Astrocyte of the spinal cord (primary cell): ENCODE measurements around the gene MAP2K4.

Experiments
- DNase-seq: peaks from one replicate; pipeline ENCODE4 v3.0.0; 2011; ENCODE audit warnings: low read depth, low spot score
- H3K4me3 ChIP-seq: 2 replicates; pipeline ENCODE4 v1.5.1; 2011; ENCODE audit warnings: low read depth, mild to moderate bottlenecking, low read length, moderate library complexity
- in situ Hi-C: cut with HindIII; loops from 2 replicates; pipeline ENCODE4 v1.10.0; 2017; ENCODE audit warnings: low sequenced_read_pairs
- TF ChIP-seq, protein P1 (sequence below): IDR thresholded peaks from 2 replicates; pipeline ENCODE4 v1.5.1; 2012; ENCODE audit warnings: low read depth, mild to moderate bottlenecking, low read length, inconsistent platforms

The MAP2K4 gene

DNA sequence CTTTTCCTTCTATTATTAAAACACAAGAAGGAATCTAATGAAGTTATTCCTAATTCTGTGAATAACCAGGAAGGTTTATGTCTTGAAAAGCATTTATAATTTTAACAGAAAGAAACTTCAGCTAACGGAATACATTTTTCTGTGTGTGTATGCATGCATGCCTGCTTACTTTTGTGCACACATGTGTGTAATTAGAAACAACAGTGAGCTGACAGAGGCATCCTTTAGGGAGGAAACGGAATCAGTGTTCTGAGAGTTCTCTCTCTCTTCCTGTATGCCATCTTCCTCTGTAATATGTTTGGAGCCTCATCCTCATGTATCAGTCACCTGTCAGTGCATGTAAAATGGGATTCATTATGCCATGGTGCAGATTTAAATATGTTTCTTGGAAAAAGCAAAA is 107.0 kb downstream of the MAP2K4 start:
- TF ChIP-seq, protein P1, sequence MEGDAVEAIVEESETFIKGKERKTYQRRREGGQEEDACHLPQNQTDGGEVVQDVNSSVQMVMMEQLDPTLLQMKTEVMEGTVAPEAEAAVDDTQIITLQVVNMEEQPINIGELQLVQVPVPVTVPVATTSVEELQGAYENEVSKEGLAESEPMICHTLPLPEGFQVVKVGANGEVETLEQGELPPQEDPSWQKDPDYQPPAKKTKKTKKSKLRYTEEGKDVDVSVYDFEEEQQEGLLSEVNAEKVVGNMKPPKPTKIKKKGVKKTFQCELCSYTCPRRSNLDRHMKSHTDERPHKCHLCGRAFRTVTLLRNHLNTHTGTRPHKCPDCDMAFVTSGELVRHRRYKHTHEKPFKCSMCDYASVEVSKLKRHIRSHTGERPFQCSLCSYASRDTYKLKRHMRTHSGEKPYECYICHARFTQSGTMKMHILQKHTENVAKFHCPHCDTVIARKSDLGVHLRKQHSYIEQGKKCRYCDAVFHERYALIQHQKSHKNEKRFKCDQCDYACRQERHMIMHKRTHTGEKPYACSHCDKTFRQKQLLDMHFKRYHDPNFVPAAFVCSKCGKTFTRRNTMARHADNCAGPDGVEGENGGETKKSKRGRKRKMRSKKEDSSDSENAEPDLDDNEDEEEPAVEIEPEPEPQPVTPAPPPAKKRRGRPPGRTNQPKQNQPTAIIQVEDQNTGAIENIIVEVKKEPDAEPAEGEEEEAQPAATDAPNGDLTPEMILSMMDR = no peak
- in situ Hi-C loops = no loop called here
- no peak overlapping the region for H3K4me3 ChIP-seq
- DNase-seq = no peak

DNA sequence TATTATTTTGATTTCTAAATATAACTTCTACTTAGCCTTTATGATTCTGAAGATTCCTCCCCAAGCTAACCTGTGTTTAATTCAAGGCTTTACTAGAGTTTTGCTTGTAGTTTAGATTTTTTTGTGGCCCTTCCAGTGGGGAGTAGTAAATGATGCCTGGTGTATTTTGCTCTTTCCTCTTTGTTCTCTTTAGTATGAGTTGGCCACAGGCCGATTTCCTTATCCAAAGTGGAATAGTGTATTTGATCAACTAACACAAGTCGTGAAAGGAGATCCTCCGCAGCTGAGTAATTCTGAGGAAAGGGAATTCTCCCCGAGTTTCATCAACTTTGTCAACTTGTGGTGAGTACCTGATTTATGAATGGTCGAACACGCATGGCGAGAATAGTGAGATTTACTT is 108.3 kb downstream of the MAP2K4 start:
- TF ChIP-seq, protein P1 = no peak
- in situ Hi-C loops = no loop called here
- no peak for DNase-seq
- no peak overlapping the region for H3K4me3 ChIP-seq

DNA sequence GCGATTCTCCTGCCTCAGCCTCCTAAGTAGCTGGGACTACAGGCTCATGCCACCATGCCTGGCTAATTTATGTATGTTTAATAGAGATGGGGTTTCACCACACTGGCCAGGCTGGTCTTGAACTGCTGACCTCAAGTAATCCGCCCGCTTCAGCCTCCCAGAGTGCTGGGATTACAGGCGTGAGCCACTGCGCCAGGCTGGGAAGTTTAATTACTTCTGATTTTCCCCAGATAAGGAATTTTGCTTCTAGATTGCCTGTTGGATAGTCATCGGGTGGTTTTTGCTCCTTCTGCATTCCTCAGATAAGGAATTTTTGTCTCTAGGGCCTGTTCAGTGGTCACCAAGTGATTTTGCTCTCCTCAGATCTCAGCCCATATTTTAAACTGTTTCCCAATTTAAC is 112.5 kb downstream of the MAP2K4 start:
- TF ChIP-seq, protein P1 = no peak
- H3K4me3 ChIP-seq = no peak overlapping the region
- in situ Hi-C loops = no loop called here
- no peak for DNase-seq

DNA sequence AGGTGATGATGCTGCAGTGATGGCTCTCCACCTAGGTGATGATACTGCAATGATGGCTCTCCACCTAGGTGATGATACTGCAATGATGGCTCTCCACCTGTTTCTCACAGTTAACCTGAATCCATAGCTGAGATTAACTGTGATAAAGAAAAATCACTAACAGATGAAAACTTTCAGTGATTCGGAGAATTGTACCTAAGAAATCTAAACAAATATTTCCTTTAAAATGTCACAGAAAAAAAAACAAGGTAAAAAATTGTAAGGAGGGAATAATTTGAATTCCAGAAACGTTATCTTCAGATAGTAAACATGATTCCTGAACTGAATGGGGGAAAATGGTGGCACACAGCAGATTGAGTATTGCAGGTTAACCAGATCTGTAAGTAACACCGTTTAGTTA is 113.4 kb downstream of the MAP2K4 start:
- TF ChIP-seq, protein P1 = no peak
- H3K4me3 ChIP-seq = no peak overlapping the region
- in situ Hi-C loops = no loop called here
- DNase-seq = no peak

DNA sequence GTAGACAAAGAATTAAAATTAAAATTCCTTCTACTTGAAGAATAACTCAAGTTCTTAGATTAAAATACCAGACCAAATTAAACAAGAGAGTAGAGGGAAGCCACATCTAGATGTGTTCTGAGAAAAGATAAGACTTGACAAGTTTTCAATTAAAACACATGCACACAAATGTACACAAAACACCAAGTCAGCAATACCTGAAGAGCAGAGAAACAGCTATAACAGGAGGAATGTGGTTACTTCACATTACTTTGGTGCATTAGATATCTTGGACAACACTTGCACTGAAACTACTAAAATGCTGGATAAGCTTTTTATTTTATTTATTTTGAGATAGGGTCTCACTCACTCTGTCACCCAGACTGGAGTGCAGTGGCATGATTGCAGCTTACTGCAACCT is 113.9 kb downstream of the MAP2K4 start:
- TF ChIP-seq, protein P1 = no peak
- no peak overlapping the region for H3K4me3 ChIP-seq
- in situ Hi-C loops = no loop called here
- no peak for DNase-seq

DNA sequence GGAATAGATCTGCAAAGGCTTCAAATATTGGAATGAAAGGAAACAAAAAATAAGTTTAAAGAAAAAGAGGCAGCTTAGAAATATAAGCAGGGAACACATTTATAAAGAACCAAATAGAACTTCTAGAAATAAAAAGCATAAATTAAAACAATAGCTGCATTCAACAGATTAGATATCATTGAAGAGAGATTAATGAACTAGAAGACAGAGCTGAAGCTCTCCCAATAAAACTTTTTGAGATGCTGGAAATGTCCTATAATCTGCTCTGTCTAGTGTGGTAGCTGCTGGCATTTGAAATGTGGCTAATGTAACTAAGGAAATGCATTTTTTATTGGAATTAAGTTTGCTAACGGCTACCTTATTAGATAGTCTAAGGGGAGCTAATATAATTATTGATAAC is 115.6 kb downstream of the MAP2K4 start:
- TF ChIP-seq, protein P1 = no peak

DNA sequence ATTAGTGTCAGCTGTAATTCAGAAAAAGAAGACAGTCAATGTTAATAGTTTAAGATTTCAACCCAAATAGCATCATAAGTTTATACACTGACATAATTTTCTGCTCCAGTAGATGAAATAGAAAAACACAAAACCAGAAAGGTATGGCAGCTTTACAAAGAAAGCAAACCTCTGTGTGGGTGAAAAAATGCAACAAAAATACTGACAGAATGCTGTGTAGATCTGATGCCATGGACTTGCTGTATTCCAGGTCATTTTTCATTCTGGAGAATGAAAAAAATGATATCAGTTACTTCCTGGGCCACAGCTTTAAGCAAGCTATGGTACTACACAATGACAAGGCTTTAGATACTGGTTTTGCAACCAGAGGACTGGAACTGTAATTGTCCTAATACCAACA is 116.0 kb downstream of the MAP2K4 start:
- TF ChIP-seq, protein P1 = no peak
- DNase-seq = peak; percentile 24
- no peak overlapping the region for H3K4me3 ChIP-seq
- in situ Hi-C loops = no loop called here

More for the DNA sequence above, 115.6 kb downstream of the MAP2K4 start:
- DNase-seq = no peak
- H3K4me3 ChIP-seq = no peak overlapping the region
- in situ Hi-C loops = no loop called here
